PC-9 (cell line): ENCODE results near the gene POMP.

Experiments used
- EZH2 ChIP-seq: fragments of 200-600 bp; sonication (generic); IDR thresholded peaks from 2 replicates; pipeline ENCODE4 v1.8.0; 2017; ENCODE audit warnings: antibody characterized with exemption, low read depth
- TF ChIP-seq, protein P1 (sequence below): fragments of 200-600 bp; sonication (generic); conservative IDR thresholded peaks from 2 replicates; pipeline ENCODE4 v1.6.1; 2017; ENCODE audit warnings: mixed run types, antibody characterized with exemption, mild to moderate bottlenecking, moderate library complexity

DNA sequence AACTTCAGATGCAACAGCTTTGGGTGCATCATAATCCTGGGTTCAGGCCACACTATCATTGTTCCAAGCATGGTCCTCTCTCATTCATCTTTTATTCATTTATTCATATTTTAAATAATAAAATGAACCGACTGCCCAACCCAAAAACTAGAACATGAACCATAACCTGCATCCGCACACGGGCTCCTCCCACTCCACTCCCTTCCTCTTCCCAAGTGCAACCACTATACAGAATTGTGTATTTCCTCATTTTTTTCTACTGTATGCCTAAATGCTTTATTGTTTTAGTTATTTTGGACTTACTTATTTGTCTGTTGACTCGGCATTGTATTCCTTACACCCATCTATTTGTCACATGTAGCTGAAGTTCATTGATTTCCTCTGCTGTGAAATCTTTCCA, 30.7 kb upstream of the POMP start:
- TF ChIP-seq, protein P1, sequence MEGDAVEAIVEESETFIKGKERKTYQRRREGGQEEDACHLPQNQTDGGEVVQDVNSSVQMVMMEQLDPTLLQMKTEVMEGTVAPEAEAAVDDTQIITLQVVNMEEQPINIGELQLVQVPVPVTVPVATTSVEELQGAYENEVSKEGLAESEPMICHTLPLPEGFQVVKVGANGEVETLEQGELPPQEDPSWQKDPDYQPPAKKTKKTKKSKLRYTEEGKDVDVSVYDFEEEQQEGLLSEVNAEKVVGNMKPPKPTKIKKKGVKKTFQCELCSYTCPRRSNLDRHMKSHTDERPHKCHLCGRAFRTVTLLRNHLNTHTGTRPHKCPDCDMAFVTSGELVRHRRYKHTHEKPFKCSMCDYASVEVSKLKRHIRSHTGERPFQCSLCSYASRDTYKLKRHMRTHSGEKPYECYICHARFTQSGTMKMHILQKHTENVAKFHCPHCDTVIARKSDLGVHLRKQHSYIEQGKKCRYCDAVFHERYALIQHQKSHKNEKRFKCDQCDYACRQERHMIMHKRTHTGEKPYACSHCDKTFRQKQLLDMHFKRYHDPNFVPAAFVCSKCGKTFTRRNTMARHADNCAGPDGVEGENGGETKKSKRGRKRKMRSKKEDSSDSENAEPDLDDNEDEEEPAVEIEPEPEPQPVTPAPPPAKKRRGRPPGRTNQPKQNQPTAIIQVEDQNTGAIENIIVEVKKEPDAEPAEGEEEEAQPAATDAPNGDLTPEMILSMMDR, result no peak
- no peak for TF ChIP-seq EZH2
